ENCODE results near the gene DLG5. TPM values are rescaled to one million over a fixed set of nuclear protein-coding genes. Genes with fewer than 3 reads are reported as not detected.
A peak's percentile ranks its signal among the peaks of the same experiment; 100 is the strongest.

The DLG5 gene
- total and polyA plus RNA-seq, 9 of the 15 experiments (the other 6 are each of a cell fraction or from before 2014, with no cell fraction given) = 1.4 to 26.8 (median 11.2) TPM

GRCh38 chr10:77939561-77940001 is 13.0 kb upstream of the DLG5 start (continued):
- TF ChIP-seq MGA (IDR thresholded peaks at IDR 0.05) (peak; percentile 71), PKNOX1 (IDR thresholded peaks at IDR 0.05) (no peak), FOXA3 (CRISPR knock-in tag; conservative IDR thresholded peaks at IDR 0.05 in 1 of 2, IDR thresholded peaks at IDR 0.05 in 1 of 2) (peak in 1 of 2 experiments; percentile 22; a peak in 1 of 4 replicates), NR1H2 (CRISPR knock-in tag; IDR thresholded peaks at IDR 0.05) (no peak), ETS1 (conservative IDR thresholded peaks at IDR 0.05; ENCODE audit: control insufficient read depth, low read depth, low read length) (no peak), RBM17 (IDR thresholded peaks at IDR 0.05; ENCODE audit: borderline replicate concordance, low read depth, low read length) (no peak), STAT6 (CRISPR knock-in tag; IDR thresholded peaks at IDR 0.05) (no peak), ZNF57 (CRISPR knock-in tag; IDR thresholded peaks at IDR 0.05) (no peak), ZNF699 (CRISPR knock-in tag; IDR thresholded peaks at IDR 0.05; ENCODE audit: insufficient replicate concordance) (no peak)
